UCSD-AML1 (cell line): Measurements from ENCODE around the gene PPP4C.
"Not testable (repeated sequence)": the region's sequence is repeated elsewhere in the genome, so short reads cannot be mapped to it uniquely, and the experiment has no call there.

Experiments used
- DNase-seq: peaks from one replicate; lab custom pipeline; 2025; ENCODE audit not compliant: unreplicated experiment; lab: John Stamatoyannopoulos, UW

Gene PPP4C

DNA sequence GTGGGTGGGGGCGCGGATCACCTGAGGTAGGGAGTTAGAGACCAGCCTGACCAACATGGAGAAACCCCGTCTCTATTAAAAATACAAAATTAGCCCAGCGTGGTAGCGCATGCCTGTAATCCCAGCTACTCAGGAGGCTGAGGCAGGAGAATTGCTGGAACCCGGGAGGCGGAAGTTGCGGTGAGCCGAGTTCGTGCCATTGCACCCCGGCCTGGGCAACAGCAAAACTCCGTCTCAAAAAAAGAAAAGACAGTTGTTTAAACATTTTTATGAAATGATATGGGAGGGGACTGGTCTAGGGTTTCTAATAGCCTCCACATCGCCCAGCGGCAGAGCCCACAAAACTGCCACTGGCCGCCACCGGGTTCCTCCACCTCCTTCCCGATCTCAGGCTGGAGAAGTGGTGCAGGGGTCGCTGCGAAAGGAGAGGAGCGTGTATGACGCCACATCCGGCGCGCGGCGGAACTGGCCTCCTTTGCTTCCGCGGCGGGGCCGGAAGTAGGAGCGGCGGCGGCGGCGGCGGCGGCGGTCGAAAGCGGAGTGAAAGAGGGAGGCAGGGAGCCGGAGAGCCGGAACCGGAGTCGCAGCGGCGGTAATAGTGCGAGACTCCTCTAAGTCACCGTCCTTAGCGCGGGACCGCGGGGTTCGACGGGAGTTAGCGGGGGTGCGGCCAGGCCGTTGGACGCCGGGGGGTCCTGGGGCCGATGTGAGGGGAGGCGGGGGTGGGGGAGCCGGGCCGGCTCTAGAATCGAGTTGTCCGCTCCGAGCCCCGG, at the start of gene PPP4C:
Gene PPP4C (plus strand): TSS at position 492 of the 773 bp plus-strand sequence. CDS start 384 bp downstream, outside the sequence.
- peak; percentile 90 for DNase-seq

- DNase-seq: no peak
Measured at GRCh38 chr16:30026449-30026848, 49.3 kb upstream of the PPP4C start.

DNA sequence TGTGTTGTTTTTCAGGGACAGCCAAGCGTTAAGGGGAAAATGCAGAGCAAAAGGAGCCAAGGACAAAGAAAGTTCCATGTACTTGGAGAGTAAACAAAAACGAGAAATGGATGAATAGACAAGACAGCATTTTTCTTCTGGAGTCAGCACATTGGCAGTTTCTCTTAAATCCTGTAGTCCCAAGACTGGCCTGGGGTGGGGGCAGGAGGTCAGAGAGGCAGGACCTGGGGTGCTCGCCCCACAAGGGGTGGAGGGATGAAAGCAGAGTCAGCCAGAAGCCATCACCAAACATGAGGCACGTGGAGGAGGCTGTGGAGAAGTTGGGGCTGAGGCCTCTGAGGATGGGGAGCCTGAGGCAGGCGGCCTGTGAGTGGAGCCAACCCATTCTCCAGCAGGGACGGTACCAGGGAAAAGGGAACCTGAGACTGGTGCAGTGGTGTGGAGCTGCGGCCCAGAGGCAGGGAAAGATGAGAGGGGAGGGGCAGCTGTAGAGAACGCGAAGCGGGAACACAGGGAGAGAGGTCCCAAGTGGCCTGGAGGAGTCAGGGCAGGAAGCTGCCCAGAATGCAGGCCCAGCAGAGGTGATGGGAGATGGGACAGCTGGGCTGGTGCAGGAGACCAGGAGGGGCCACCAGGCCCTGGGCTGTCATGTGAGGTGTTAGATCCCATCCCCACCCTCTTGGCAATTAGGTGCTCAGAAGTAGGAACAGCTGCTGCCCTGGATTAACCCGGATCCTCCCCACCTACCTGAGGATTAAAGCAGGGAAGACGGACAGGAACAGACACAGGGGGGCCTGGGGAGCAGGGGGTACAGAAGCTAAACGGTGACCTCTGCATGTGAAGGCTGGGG, 48.0 kb upstream of the PPP4C start:
- DNase-seq: no peak

DNA sequence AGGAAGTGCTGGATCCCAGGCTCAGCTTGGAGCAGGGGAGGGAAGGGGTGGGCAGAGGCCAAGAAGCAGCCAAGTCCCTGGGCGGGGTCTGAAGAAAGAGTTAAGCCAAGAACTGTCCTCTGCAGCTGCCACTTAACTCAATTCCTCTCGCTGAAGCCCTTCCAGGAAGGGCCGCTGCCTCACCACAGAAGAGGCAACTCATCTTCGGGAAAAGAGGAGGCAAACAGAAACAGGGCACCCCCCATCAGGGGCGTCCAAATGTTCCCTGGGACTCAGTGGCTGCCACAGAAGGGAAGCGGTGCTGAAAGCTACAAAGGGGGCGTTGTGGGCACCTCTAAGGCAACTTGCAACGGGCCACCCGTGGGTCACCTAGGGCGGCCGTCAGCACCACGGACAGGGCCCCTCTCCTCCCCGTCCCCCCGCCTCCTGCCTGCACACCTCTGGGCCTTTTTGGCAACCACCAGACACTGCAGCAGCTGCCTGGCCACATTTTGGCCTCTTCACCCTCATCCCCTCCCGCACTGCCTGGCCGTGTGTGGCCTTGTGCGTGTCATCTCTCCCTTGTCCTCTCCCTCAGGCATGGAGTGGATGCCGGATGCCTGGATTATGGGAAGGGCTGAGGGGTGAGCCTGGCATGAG, 47.2 kb upstream of the PPP4C start:
- peak; percentile 48 for DNase-seq

DNA sequence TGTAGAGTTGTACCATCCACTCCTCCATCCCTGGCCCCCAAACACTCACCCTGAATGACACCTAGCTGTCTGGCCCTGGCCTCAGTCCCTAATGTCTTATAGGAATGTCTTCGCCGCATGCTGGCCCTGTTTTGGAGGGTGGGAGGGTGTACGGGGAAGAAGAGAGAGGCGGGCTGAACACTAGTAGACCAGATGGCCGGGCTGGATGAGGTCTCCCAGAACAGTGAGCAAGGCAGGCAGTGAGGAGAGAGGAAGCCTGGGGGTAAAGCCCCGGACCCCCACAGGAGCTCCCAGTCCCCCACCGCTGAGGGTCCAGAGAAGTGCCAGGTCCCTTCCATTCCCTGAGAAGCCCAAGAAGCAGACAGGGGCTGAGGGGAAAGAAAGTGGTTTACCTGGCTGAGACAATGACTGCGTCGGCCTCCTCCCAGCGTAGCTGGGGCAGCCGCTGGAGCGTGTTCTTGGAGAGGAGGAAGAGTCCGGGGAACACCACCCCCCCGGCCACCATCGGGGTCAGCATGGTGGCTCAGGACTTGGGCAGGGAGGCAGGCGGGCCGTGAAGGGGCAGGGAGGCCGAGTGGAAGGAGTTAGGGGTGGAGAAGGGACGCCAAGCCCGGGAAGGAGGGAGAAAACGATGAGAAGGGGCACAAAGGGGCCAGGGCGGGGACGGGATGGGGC, 45.6 kb upstream of the PPP4C start:
- no peak for DNase-seq

DNA sequence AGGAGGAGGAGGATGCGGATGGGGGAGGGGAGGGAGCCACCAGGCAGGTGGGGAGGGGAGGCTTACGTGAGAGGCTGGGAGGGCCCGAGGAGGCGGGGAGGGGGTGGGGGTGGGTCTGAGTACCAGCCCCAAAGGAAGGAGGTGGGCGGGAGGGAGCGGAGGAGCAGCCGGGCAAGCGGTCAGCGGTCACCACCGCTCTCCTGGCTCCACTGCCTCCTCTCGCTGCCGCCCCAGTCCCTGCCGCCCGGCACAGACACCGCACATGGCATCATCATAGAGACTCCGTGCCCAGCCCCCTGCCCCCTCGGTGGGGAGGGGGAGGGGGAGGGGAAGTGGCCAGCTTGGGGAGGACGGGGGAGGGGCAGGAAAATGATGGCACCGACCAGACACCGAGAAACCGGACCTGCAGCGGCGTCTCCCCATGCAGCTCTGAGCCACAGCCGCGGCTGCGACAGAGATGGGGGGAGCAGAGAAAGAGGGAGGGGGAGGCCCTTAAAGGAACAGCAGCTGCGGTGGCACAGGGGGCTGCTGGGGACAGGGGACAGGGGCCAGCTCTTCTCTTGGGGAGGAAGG, 44.9 kb upstream of the PPP4C start, which contains the start of gene TLCD3B:
Gene TLCD3B (minus strand): TSS at position 431 of the 573 bp plus-strand sequence. CDS start 744 bp downstream, outside the sequence.
- no peak for DNase-seq

GRCh38 chr16:30031477-30031918, 44.3 kb upstream of the PPP4C start:
- DNase-seq: no peak

- DNase-seq: peak; percentile 54
Measured at GRCh38 chr16:30032083-30032819, 43.5 kb upstream of the PPP4C start.

GRCh38 chr16:30033270-30033669, 42.5 kb upstream of the PPP4C start:
- no peak for DNase-seq

GRCh38 chr16:30040221-30040620, 35.6 kb upstream of the PPP4C start:
- no peak for DNase-seq

DNA sequence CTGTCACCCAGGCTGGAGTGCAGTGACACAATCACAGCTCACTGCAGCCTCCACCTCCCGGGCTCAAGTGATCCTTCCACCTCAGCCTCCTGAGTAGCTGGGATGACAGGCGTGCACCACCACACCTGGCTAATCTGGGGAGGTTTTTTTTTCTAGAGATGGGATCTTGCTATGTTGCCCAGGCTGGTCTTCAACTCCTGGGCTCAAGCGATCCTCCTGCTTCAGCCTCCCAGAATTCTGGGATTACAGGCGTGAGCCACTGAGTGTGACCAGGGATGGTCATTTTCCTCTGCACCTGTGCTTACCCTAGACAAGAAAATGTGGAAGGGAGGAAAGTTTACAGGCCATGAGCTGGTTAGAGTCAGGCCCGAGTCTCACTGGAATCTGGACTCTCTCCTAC, 35.1 kb upstream of the PPP4C start:
- DNase-seq: not testable (repeated sequence)

- no peak for DNase-seq
Measured at GRCh38 chr16:30041841-30042240, 34.0 kb upstream of the PPP4C start.

DNA sequence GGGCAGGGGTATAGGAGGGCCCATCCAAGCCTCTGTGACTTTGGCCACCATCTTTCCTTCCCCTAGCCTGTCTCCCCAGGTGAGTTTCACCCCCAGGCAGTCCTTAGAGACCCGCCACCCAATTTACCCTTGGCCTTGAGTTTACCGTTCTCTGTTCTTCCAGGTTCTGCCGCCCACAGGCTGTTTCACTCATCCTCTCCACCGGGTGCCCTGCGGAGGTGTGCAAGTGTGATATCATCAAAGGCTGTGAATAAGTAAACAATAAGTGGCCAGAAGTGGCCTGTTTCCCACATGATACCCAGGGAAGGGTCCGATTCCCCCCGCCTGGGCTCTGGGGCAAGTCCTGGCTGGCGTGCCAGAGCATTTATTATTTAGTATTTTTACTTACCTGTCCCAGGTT, 29.6 kb upstream of the PPP4C start:
- no peak for DNase-seq

DNA sequence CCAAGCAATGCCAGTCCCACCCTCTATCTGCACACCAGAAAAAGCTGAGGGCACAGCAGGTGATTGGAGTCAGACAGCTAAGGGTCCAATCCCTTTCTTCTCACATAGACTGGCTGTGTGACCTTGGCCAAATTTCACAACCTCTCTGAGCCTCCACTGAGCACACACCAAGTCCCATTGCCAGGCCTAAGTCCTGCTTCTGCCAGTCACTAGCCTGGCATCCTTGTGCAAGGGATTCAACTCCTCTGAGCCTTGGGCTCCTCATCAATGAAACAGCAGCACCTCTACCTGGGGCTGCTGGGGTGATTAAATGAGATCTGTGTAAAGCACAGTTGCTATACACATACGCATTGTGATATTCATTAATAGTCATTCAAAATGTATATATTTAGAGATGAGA, 29.2 kb upstream of the PPP4C start:
- no peak for DNase-seq

GRCh38 chr16:30049871-30050270, 25.9 kb upstream of the PPP4C start:
- DNase-seq: no peak

DNA sequence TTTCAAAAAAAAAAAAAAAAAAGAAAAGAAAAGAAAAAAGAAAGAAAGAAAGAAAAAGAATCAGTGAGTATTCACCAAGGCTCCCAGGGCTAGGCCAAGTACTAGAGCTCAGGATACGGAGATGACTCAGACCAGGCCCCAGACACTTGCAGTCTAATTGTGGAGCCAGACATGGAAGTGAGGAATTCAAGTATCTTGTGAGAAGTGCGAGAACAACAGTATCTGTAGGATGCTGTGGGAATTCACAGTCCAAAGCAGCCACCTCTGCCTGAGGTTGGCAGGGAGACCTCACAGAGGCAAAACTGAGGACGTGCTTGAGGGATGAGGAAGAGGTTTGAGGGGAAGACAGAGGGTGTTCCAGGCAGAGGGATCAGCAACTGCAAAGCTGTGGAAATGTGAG, 24.3 kb upstream of the PPP4C start:
- no peak for DNase-seq

DNA sequence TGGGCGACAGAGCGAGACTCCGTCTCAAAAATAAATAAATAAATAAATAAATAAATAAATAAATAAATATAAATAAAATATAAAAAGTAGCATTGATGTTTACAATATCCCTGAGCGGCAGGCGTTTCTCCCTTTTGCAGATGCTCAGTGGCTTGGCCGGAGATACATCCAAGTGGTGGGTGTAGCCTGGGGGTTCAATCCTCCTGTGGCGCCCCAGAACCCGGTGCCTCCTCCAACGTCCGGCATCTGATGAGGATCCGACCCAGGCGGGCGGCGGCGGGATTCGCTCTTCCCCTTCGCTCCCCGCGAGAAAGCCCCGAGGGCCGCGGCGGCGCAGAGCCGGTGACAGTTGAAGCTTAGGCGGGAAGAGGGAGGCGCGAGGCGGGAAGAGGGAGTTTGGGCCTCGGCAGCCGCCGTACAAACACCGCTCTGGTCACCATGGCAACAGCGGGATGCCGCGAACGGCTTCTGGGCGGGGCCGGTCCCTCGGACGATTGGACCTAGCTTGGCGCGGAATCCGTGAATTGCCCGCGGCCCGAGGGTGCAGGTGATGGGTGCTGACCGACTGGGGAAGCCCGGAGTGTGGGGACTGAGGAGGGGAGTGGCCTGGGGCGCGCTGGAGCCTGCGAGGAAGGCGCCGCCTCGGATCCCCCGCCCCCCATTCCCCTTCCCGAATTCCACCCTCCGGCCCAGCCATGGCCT, 23.0 kb upstream of the PPP4C start:
- DNase-seq: peak; percentile 86

- DNase-seq: peak; percentile 41
Measured at GRCh38 chr16:30053376-30054015, 22.3 kb upstream of the PPP4C start.

- no peak for DNase-seq
Measured at GRCh38 chr16:30054451-30054850, 21.3 kb upstream of the PPP4C start.
